DMS53 treated with DMSO at 0.1 percent for 48 hours (cell line): ENCODE measurements around the gene PRKACB.

Experiments
- DNase-seq: peaks from one replicate; lab custom pipeline; 2025; ENCODE audit not compliant: unreplicated experiment; lab: John Stamatoyannopoulos, UW

PRKACB gene

GRCh38 chr1:84155517-84155916, 11.4 kb downstream of the PRKACB start:
- no peak for DNase-seq

- DNase-seq = peak; percentile 24
These were observed 12.1 kb downstream of the PRKACB start for GRCh38 chr1:84156210-84156621.

GRCh38 chr1:84159533-84160240, 15.6 kb downstream of the PRKACB start:
- no peak for DNase-seq

DNA sequence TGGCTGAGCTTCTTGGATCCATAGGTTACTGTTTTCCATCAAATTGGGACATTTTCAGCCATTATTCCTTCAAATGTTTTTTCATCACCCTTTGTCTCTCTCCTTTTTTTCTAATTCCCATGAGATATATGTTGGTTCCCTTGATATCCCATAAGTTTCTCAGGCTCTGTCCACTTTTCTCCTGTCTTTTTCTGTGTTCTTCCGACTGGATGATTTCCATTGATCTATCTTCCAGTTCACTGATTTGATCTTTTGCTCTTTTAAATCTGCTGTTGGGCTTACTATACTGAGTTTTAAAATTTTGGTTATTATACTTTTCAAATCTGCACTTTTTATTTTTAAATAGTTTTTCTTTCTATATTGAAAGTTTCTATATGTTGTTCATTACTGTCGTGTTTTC, 18.2 kb downstream of the PRKACB start:
- no peak for DNase-seq

- no peak for DNase-seq
These were observed 19.3 kb downstream of the PRKACB start for GRCh38 chr1:84163123-84163931.

GRCh38 chr1:84164161-84164560, 20.1 kb downstream of the PRKACB start:
- no peak for DNase-seq

DNA sequence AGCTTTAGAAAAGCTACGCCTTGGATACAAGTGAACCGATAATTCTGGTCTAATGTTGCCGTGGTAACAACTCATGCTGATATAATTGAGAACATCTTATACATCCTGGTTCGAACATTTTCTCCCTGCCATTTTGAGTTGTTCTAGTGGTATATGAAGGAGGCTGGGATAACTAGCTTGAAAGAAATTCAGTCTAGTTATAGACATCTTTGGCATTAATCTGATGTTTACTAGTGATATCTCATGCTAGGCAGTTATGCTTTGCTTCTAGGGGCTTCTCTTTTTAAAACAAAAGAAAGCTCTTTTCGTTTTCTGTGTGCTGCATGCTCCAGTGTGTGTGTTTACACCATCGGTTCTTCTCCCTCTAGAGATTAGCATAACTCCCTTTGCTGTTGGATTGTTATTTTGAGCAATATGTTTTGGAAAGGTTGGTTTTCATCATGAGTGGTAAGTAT, 20.5 kb downstream of the PRKACB start:
- no peak for DNase-seq

DNA sequence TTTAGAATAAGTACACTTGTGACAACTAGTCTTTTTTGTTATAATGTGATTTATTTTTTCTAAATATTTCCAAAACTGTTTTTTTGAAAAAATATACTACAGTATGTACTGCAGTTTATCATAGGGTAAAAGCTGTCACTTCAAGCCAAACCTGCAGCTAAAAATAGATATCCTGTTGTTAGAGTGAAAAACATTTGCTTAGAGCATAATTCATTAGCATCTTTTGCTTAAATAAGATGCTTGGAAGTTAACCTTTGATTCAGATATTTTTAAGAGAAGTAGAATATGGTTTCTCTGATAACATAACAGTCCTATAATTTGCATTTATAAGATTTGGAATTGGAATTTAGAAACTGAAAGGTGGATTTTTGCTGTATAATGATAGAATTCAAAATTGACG, 21.5 kb downstream of the PRKACB start:
- DNase-seq = no peak

- no peak for DNase-seq
These were observed 22.7 kb downstream of the PRKACB start for GRCh38 chr1:84166797-84167196.

- no peak for DNase-seq
These were observed 24.7 kb downstream of the PRKACB start for GRCh38 chr1:84168783-84169182.

GRCh38 chr1:84170171-84170570, 26.1 kb downstream of the PRKACB start:
- no peak for DNase-seq

DNA sequence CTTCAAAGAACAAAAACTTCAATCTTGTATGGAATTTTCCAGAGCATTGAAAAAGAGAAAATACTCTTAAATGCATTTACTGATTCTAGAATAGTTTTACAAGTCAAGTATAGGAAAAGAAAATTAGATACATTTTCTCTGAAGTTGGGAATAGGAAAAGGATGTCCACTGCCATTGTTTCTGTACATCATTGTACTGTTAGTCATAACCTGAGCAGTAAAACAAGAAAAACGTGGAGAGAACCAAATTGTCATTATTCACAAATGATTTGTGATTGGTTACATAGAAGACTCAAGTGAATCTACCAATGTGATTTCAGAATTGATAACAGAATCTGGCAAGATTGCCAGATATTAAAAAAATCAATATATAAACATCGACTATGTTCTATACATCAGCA, 27.4 kb downstream of the PRKACB start:
- no peak for DNase-seq

DNA sequence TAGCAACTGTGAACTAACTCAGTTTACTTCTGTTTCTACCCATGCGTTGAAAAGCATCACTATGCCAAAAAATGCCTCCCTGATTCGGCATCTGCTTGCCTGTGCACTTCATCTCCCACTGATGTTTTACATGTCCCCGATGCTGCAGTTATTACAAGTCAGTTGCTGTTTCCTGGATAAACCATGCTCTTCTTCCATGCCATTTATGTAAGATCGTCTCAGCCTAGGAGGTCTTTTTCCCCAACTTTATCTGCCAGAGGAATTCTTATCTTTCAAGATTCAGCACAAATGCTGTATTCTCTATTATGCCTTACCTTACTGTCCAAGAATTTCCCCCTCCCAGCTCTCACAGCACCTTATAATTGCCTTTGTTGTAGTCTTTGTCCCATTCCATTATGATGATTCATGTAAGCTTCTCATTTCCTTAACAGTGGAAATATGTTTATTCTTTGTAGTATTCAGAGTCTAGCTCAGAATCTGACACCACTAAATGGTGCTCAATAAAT, 30.0 kb downstream of the PRKACB start:
- DNase-seq = peak; percentile 58

DNA sequence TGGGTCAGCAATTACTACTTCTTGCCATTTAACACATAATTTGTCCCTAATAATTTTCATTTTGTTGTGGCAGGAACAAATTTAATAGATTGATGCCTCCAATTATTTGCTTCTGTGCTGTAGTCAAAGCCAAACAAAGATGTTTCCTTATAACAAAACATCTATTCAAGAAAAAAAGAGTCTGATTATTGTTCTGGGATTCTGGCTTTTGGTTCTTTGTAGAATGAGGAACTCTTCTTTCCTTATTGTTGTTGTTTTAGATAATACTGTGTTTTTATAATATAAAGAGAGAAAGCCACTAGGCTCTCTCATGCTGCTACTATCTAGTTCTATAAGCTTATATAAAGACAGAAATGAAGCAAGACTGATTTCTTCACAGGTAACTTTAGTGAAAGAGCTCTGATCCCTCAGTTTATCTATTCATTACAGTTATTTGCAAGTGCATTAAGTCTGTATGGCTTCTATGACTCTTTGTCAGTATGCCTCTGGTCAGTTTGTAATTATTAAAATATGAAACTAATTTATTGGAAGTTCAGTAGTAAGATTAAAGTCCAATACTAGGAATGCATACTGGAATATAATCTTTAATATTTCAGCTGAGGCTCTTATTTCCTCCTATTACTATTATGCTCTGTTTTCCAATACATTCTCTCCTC, 37.4 kb downstream of the PRKACB start:
- DNase-seq = no peak

DNA sequence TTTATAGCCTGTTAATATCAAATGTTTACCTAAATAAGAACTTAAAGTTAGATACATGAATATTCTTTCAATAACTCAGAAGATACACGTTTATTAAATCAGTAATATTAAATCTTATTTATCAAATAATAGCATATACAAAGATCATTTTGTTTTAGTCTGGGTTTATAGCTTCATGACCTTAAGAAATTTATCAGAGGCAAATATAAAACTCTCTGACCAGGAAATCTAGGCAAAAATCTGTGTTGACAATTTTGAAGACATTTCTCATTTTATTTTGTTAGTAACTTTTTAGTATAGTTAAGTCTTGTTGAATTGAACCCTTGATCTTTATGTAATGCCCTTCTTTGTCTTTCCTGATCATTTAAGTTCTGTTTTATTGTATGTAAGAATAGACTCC, 46.4 kb downstream of the PRKACB start:
- DNase-seq = no peak

DNA sequence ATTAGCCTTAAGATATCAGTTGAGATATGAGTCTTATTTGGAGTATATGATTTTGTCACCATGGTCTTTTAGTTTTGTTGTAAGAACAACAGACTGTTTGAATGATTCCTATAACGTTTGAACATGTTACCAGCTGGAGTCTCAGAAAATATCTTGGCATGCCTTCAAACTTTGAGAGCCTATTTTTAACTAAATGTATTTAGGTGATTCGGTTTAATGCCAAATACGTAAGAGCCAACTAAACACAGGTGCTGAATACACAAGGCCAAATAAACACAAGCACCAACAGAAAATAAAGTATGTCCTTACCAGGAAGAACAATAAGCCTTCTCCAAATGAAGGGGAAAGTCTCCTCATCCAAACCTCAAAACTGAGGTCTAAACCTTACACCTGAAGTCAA, 48.6 kb downstream of the PRKACB start:
- no peak for DNase-seq

DNA sequence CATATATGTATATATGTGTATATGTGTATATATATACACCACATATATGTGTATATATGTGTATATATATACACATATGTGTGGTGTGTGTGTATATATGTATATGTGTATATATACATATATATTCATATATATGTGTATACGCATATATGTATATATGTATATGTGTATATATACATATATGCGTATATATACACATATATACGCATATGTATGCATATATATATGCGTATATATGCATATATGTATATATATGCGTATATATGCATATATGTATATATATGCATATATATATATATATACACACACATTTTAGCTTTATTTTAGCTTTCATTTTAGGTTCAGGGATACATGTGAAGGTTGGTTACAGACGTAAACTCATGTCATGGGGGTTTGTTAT, 54.8 kb downstream of the PRKACB start:
- no peak for DNase-seq

DNA sequence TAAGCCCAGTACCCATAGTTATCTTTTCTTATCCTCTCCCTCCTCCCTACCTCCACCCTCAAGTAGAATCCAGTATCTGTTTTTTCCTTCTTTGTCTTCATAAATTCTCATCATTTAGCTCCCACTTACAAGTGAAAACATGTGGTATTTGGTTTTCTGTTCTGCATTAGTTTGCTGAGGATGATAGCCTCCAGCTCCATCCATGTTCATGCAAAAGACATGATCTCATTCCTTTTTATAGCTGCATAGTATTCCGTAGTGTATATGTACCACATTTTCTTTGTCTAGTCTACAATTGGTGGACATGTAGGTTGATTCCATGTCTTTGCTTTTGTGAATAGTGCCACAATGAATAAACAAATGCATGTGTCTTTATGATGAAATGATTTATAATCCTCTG, 55.2 kb downstream of the PRKACB start:
- DNase-seq = no peak

- no peak for DNase-seq
These were observed 58.1 kb downstream of the PRKACB start for GRCh38 chr1:84202126-84202525.

DNA sequence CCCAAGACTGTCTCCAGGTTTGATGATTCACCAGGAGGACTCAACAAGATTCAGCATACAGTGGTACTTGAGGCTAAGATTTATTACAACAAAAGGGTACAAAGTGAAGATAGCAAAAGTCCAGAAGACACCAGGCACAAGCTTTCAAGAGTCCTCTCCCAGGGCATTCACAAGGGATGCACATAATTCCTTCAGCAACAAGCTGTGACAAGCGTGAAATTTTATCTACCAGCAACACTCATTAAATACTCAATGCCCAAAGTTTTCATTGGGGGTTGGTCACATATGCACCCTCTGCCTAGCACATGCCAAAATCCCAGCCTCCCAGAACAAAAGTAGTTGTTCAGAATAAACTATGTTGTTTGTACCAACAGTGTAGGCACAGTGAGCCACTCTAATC, 62.3 kb downstream of the PRKACB start:
- DNase-seq = no peak

DNA sequence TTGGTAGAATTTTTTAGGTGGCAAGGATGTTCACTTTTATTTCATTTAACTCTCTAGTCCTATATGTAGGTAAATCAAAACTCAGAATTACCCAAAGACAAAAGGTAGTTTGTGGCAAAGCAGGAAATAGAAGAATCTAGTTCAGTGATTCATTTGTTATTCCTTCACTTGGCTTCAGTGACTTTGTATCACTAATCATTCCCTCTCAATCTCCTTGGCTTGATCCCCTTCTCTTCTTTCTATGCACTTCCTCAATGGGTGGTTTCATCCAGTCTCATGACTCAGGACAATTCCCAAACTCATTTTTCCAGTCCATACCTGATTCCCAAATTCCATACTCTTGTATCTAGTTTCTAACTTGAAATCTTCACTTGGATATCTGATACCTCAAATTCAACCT, 64.9 kb downstream of the PRKACB start:
- DNase-seq = no peak
